GM19324 (cell line): ENCODE data around the gene PIK3CD.
"Not testable (repeated sequence)": the region's sequence is repeated elsewhere in the genome, so short reads cannot be mapped to it uniquely, and the experiment has no call there.

Experiments
- ATAC-seq: cut with Tn5 transposase; IDR thresholded peaks from one replicate; pipeline ENCODE4 v1.9.1; 2021; ENCODE audit warnings: mild to moderate bottlenecking, moderate library complexity; ENCODE audit not compliant: unreplicated experiment, low FRiP score

PIK3CD gene

DNA sequence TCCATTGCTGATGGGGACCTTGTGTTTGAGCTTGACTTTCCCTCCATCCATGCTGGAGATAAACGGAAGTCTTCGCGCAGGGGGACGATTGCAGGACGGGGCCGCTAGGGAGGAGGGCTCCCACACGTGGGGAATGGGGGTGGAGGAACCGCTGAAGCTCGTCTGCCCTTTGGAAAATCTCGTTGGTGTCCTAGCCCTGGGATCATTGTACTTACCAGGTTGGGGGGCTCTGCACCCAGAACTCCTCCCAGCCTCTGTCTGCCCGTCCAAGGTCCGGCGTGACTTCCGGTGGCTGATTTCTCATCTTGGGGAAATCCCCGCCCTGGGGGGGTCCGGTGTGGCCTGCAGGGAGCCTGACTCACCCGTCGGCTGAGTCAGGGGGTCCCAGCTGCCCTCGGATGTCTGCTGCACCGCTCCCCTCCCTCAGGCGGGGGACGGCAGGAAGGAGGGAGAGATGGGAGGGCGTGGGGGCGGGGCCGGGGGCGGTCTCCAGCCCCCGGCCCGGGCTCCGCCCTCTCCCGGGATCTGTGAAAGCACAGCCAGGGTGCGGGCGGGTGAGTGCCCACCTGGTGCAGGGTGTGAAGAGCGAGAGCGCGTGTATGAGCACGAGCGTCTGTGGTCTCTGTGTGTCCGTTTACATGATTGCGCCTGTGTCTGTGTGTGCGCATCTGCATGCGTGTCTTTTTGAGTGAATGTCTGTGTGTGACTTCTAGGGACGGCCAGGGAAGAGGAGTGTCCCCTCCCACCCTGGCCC, 35.8 kb downstream of the PIK3CD start:
- ATAC-seq: peak; percentile 35

- no peak for ATAC-seq
Observed at GRCh38 chr1:9687874-9688582, 36.5 kb downstream of the PIK3CD start.

DNA sequence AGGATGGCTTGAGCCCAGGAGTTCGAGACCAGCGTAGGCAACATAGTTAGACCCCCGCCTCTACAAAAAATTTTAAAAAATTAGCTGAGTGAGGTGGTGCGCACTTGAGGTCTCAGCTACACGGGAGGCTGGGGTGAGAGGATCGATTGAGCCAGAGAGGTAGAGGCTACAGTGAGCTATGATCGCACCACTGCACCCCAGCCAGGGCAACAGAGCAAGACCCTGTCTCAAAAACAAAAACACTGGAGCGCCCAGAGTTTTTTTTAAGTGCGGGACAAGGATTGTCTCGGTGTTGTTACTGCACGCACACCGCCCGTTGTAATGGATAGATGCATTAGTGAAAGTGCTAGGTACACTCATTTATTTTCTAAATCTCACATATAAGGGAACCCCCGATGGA, 37.1 kb downstream of the PIK3CD start:
- ATAC-seq: no peak

DNA sequence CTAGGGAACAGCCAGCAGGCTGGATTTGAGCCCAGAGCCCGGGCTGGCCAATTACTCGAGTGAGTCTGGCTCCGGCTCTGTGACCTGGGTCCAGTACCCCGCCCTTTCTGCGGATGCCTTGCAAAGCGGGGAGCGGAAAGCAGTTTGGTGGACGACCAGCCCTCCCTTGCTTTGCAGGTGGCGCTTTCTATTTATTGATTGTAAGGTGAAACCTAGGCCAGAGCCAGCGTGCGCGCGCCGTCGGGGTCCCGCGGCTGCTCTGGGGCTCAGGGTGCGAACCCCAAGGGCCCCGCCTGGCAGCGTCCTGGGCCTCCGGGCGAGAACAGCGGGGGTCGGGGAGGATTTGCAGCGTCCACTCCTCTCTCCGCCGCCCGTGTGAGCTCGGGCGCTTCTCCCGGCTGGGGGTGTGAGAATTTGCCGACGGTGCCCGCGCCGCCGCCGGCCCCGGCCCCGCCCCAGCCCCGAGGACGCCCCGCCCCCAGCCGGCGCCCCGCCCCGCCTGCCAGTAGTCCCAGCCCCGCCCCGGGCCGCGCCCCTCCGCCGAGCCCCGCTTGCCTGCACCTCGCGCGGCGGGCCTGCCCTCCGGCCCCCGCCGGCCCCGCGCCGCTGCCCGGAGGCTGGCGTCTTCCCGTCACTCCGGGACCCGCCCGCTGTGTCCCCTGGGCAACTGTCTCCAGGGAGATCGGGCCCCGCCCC, 37.6 kb downstream of the PIK3CD start:
- ATAC-seq: peak; percentile 71

DNA sequence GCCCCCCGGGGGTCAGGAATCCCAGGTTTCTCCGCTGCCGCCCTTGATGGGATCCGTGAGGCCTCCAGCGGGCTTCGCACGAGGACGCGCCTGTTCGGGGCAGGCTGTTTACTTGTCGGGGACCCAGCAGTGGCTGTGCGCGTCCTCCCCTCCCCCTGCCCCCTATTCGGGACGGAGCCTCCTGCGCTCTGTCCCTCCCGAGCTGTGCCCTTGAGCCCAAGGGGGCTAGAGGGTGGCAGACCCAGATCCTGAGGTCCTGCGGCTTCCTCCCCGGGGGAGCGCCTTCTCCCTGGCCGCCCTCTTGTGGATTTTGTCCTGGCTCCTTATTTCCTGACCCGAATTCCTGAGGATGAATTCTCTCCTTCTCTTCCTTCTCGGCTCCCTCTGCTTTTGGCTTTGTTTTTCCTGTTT, 38.4 kb downstream of the PIK3CD start:
- no peak for ATAC-seq

- ATAC-seq: no peak
Observed at GRCh38 chr1:9690440-9691107, 39.0 kb downstream of the PIK3CD start.

DNA sequence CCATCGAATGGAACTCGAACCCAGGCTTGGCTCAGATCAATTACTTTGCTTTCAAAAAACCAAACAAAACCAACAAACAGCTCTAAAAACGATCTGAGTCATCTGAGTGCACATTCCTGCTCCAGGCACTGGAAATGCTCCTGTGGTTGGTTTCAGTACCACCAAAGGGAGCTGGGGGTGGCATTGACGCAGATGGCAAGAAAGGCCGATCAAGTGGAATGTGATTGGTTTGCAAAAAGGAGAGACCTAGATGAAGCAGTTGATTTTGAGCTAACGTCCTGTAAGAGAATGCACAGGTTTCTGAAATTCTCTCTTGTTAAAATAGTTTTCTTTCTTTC, 39.5 kb downstream of the PIK3CD start:
- no peak for ATAC-seq

- ATAC-seq: no peak
Observed at GRCh38 chr1:9691691-9692090, 40.2 kb downstream of the PIK3CD start.

- ATAC-seq: no peak
Observed at GRCh38 chr1:9696793-9697192, 45.3 kb downstream of the PIK3CD start.

GRCh38 chr1:9699361-9699760, 47.8 kb downstream of the PIK3CD start:
- no peak for ATAC-seq

DNA sequence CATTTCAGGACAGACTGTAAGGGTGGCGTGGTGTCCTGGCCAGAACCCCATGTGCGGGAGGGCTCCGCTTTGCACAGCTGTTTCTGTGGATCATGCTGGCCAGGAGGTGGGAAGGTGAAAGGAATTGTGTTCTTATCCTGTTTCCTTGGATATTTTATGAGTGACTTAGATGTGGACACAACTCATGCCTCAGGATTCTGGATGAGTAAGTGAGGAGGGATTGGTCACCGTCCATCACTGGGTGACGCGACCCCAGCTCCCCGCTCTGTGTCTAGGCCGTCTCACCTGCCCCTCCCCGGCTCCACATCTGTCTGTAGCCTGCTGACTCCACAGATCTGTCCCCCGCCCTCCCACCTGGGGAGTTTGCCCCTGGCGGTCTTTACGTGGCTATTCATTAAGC, 48.8 kb downstream of the PIK3CD start:
- ATAC-seq: no peak

DNA sequence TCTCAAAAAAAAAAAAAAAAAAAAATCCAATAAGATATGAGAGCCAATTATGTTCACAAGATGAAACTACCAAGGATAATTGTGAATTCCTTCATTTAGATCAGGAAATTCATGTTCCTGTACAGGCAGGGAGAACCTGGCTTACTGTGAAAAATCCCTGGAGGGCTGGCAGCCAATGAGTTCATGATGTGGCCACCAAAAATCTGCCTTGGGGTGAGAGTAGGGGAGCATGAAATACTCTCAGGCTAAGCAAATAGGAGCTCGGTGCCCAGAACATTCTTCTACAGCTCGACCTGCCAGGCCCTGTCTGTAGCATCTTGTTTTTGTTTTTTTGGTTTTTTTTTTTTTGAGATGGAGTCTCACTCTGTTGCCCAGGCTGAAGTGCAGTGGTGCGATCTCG, 50.1 kb downstream of the PIK3CD start:
- no peak for ATAC-seq

- ATAC-seq: no peak
Observed at GRCh38 chr1:9703165-9703509, 51.6 kb downstream of the PIK3CD start.

DNA sequence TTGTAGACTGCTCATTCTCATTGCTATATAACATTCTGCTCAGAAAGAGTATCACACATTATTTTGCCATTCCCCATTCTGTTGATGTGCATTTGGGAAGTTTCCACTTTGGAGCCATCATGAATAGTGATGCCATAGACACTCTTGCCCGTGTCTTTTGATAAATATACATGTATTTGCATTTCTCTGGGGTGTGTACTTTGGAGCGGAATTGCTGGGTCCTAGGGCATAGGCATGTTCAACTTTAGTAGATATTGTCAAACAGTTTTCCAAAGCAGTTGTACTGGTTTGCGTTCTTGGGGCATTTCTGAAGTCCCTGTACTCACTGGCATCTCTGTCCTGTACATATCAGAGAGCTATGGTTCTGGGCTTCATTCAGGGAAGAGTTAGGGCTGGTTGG, 52.1 kb downstream of the PIK3CD start:
- ATAC-seq: no peak

GRCh38 chr1:9705337-9706093, 54.0 kb downstream of the PIK3CD start:
- no peak for ATAC-seq

DNA sequence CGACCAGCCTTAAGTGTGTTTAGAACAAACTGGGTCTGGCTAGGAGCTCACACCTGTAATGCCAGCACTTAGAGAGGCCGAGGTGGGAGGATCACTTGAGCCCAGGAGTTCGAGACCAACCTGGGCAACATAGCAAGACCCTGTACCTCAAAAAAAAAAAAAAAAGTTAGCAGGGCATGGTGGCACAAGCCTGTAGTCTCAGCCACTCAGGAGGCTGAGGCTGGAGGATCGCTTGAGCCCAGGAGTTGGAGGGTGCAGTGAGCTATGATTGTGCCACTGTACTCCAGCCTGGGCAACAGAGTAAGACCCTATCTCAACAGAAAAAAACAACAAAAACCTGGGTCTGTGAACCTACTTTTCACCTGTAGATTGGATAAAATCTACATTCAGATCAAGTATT, 54.6 kb downstream of the PIK3CD start:
- no peak for ATAC-seq

- ATAC-seq: no peak
Observed at GRCh38 chr1:9710037-9710436, 58.5 kb downstream of the PIK3CD start.

DNA sequence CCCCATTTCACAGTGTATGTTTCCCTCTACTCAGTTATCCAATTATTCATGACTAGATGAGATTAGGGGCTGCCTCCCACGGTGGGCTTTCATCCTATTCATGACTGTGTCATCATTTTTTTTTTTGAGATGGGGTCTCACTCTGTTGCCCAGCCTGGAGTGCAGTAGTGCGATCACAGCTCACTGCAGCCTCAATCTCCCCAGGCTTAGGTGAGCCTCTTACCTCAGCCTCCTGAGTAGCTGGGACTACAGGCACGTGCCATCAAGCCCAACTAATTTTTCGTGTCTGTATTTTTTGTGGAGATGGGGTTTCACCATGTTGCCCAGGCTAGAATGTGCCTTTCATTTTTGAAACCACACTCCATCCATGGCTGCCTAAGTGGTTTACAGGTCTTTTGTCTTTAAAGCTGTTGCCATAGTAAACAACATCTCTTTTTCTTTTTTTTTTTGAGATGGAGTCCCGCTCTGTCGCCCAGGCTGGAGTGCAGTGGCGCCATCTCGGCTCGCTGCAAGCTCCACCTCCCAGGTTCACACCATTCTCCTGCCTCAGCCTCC, 60.0 kb downstream of the PIK3CD start:
- no peak for ATAC-seq

GRCh38 chr1:9712767-9713166, 61.2 kb downstream of the PIK3CD start:
- not testable (repeated sequence) for ATAC-seq

DNA sequence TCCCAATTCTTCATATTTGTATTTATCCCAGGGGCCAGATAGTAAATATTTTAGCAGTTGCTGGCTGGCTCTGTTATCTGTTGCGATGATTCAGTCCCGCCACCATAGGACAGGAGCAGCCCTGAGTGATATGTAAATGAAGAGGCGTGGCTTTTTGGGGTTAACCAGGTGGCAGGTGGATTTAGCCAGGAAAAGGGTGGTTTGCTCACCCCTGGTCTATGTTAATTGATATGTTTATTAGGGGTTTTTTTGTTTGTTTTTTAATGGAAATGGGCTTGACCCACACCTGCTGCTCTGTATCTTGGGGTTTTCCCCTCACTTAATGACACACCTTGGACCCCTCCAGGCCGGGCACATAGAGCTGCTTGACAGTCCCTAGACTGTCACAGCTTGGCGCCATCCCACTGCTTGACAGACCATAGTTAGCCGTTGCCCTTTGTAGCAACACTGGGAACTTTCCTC, 62.8 kb downstream of the PIK3CD start:
- ATAC-seq: no peak
